Measurements from ENCODE around the gene ANKRD33. TPM values are rescaled to one million over a fixed set of nuclear protein-coding genes. Genes with fewer than 3 reads are reported as not detected.

ANKRD33 gene
- total and polyA plus RNA-seq, 2 of the 4 experiments (the other 2 are of a cell fraction), result under 0.01 to 0.03 TPM

- no peak overlapping the region for H2AK9ac ChIP-seq (replicated peaks; ENCODE audit: low read depth, low read length, poor library complexity)
- H2BK15ac ChIP-seq (ENCODE audit: low read depth, low read length), result no peak overlapping the region
- ATAC-seq (ENCODE audit: low read depth), result no peak
- dilution Hi-C loops (cut with HindIII; ENCODE audit: low sequenced_read_pairs, unreplicated experiment) (no loop called here), intact Hi-C loops (cut with micrococcal nuclease) (no loop called here), in situ Hi-C loops (cut with MboI; ENCODE audit: low sequenced_read_pairs) (no loop called here)
- no peak overlapping the region for H4K5ac ChIP-seq (ENCODE audit: low read depth, low read length)
- no peaks in the 10 kb centered on the region for H3K79me1 ChIP-seq (ENCODE audit: low read depth in 1 of 2, low read length in 2 of 2)
- no peak overlapping the region for H3K4ac ChIP-seq (ENCODE audit: low read depth, low read length)
- no TSS peak for BruUV-seq (replicated peaks)
- no peak overlapping the region for H3K18ac ChIP-seq (ENCODE audit: low read depth, low read length)
- no peak overlapping the region for H4K8ac ChIP-seq (ENCODE audit: low read depth in 2 of 2, low read length in 2 of 2)
- H3K56ac ChIP-seq (ENCODE audit: extremely low read depth, insufficient read depth, low read length), result no peak overlapping the region
- H3K9ac ChIP-seq (ENCODE audit: low read depth, low read length), result no peak overlapping the region
- no peaks in the 10 kb centered on the region for H4K20me1 ChIP-seq (ENCODE audit: insufficient read depth, low read length)
- H3K9me3 ChIP-seq (ENCODE audit: control insufficient read depth, insufficient read depth, low read length), result no peaks in the 10 kb centered on the region
- no peak overlapping the region for H3K4me2 ChIP-seq (ENCODE audit: low read depth, low read length)
- no peak overlapping the region for H2AK5ac ChIP-seq (ENCODE audit: low read depth, low read length)
- no peak overlapping the region for H2BK20ac ChIP-seq (ENCODE audit: low read depth, low read length)
- H3K14ac ChIP-seq (replicated peaks; ENCODE audit: low read depth, low read length), result no peak overlapping the region
- TF ChIP-seq RCOR1 (IDR thresholded peaks at IDR 0.05; ENCODE audit: insufficient replicate concordance, low read length) (no peak), POLR2A (IDR thresholded peaks at IDR 0.05; ENCODE audit: low read depth, low read length) (no peak), CHD1 (IDR thresholded peaks at IDR 0.05; ENCODE audit: low read depth, low read length) (no peak), MAFK (IDR thresholded peaks at IDR 0.05; ENCODE audit: low read depth, low read length) (no peak), BHLHE40 (IDR thresholded peaks at IDR 0.05; ENCODE audit: low read depth, low read length) (no peak), MAZ (IDR thresholded peaks at IDR 0.05; ENCODE audit: borderline replicate concordance, low read depth, low read length) (no peak), SMC3 (IDR thresholded peaks at IDR 0.05; ENCODE audit: low read depth, low read length) (no peak), ELK1 (IDR thresholded peaks at IDR 0.05; ENCODE audit: borderline replicate concordance, low read depth, low read length) (no peak), CTCF (conservative IDR thresholded peaks at IDR 0.05; ENCODE audit: low read depth, low read length) (no peak), FOS (IDR thresholded peaks at IDR 0.05; ENCODE audit: low read depth, low read length) (no peak), MXI1 (IDR thresholded peaks at IDR 0.05; ENCODE audit: borderline replicate concordance, low read depth, low read length) (no peak), RAD21 (IDR thresholded peaks at IDR 0.05; ENCODE audit: low read length) (no peak), NFE2L2 (IDR thresholded peaks at IDR 0.05; ENCODE audit: low read depth, low read length) (no peak), CEBPB (IDR thresholded peaks at IDR 0.05; ENCODE audit: low read depth, low read length) (no peak), RFX5 (IDR thresholded peaks at IDR 0.05; ENCODE audit: low read depth, low read length) (no peak), USF2 (IDR thresholded peaks at IDR 0.05; ENCODE audit: low read depth, low read length) (no peak)
- CTCF ChIA-PET, result interaction anchor here (1.2 kb wide), 1 partner anchor 15 kb away, joined by 4 read pairs; no protein-coding TSS in a partner anchor
- no peak overlapping the region for H2BK5ac ChIP-seq (ENCODE audit: low read depth, low read length, poor library complexity, severe bottlenecking)
- 80% methylated on average over 2 of the region's 4 CpGs; no CpG with 5 or more reads in 1 of the 2 experiments for WGBS, 2 experiments (ENCODE audit: extremely low coverage in 2 of 2, insufficient read length in 1 of 2)
- H3K23ac ChIP-seq (ENCODE audit: low read depth, low read length), result no peak overlapping the region
- no peak for DNase-seq
- H3K36me3 ChIP-seq (ENCODE audit: control insufficient read depth, insufficient read depth, low read length), result no peaks in the 10 kb centered on the region
- H4K91ac ChIP-seq (ENCODE audit: insufficient read depth, low read depth, low read length), result no peak overlapping the region
- H3K27me3 ChIP-seq (ENCODE audit: control insufficient read depth, insufficient read depth, low read length), result peaks cover 81% of the 10 kb centered on the region
- H2BK120ac ChIP-seq (ENCODE audit: low read depth, low read length), result no peak overlapping the region
- H3K9me1 ChIP-seq (ENCODE audit: insufficient read depth, low read length), result no peaks in the 10 kb centered on the region
- H3K4me1 ChIP-seq (ENCODE audit: control insufficient read depth, insufficient read depth, low read length), result no peaks in the 10 kb centered on the region
- POLR2A ChIA-PET (ENCODE audit: unreplicated experiment), result no interaction called here
- H3K27ac ChIP-seq (ENCODE audit: insufficient read depth, low read length), result no peak overlapping the region
- H3K4me3 ChIP-seq (ENCODE audit: insufficient read depth, low read depth, low read length), result no peak overlapping the region
- no peak overlapping the region for H2AFZ ChIP-seq (replicated peaks; ENCODE audit: low read length, poor library complexity)
These were observed 49.1 kb upstream of the ANKRD33 start for GRCh38 chr12:51838762-51839161.

All from IMR-90 (cell line).